Esophagus squamous epithelium (tissue), 4 donors: ENCODE measurements around the gene TSC2.

Experiments used
- CTCF ChIP-seq, 6 experiments: fragments of 450-650 bp in 4 of 6; fragments of 200-600 bp in 2 of 6; sonication (generic) in 2 of 6; IDR thresholded peaks; one replicate each; pipeline ENCODE4 v1.5.1; 2016 to 2019; ENCODE audit warnings: antibody characterized with exemption in 6 of 6, mild to moderate bottlenecking in 4 of 6, moderate library complexity in 4 of 6
- POLR2A ChIP-seq, 4 donors: fragments of 450-650 bp; IDR thresholded peaks; one replicate each; pipeline ENCODE4 v1.6.1; 2017; ENCODE audit warnings: antibody characterized with exemption in 4 of 4, mild to moderate bottlenecking in 4 of 4, moderate library complexity in 3 of 4

- TF ChIP-seq CTCF (IDR thresholded peaks at IDR 0.05) (no peak), POLR2A (IDR thresholded peaks at IDR 0.05) (no peak)
These were observed 345 bp downstream of the TSC2 start for GRCh38 chr16:2048116-2048543.
